Fibroblast of lung (primary cell): ENCODE data around the gene STK4. TPM values are rescaled to one million over a fixed set of nuclear protein-coding genes. Genes with fewer than 3 reads are reported as not detected.

Experiments used
- DNase-seq, 2 donors: peaks; one replicate each; pipeline versions ENCODE4 v3.0.0 to v3.0.0-alpha.2; 2010; ENCODE audit warnings: low read depth in 2 of 2
- H2AFZ ChIP-seq: 2 replicates; pipeline ENCODE4 v1.5.1; 2012; ENCODE audit warnings: low read length, control low read depth, inconsistent platforms
- H3K27ac ChIP-seq: 2 replicates; pipeline ENCODE4 v1.5.1; 2011; ENCODE audit warnings: low read length, control low read depth; ENCODE audit not compliant: insufficient read depth
- H3K27me3 ChIP-seq: 2 replicates; pipeline ENCODE4 v1.5.1; 2011; ENCODE audit warnings: mild to moderate bottlenecking, low read length; ENCODE audit not compliant: control insufficient read depth, insufficient read depth
- H3K36me3 ChIP-seq: 2 replicates; pipeline ENCODE4 v1.5.1; 2011; ENCODE audit warnings: low read length; ENCODE audit not compliant: control insufficient read depth, insufficient read depth
- H3K4me1 ChIP-seq: 2 replicates; pipeline ENCODE4 v1.5.1; 2011; ENCODE audit warnings: low read length; ENCODE audit not compliant: control insufficient read depth, insufficient read depth; ENCODE audit errors: extremely low read depth
- H3K4me2 ChIP-seq: 2 replicates; pipeline ENCODE4 v1.5.1; 2011; ENCODE audit warnings: low read length, control low read depth; ENCODE audit not compliant: insufficient read depth; ENCODE audit errors: extremely low read depth
- H3K4me3 ChIP-seq, 4 experiments: fragments of 200-600 bp in 1 of 4; sonication (generic) in 1 of 4; replicated peaks in 1 of 4; 2 replicates each; pipeline ENCODE4 v1.5.1; 2011 to 2016; ENCODE audit warnings: low read length in 4 of 4, low read depth in 3 of 4, mild to moderate bottlenecking in 3 of 4, control low read depth in 2 of 4, inconsistent platforms in 1 of 4, mixed read lengths in 1 of 4; ENCODE audit not compliant: insufficient read depth in 1 of 4; ENCODE audit errors: control extremely low read depth in 1 of 4
- H3K79me2 ChIP-seq: 2 replicates; pipeline ENCODE4 v1.5.1; 2012; ENCODE audit warnings: mild to moderate bottlenecking, low read length, inconsistent platforms; ENCODE audit not compliant: control insufficient read depth, insufficient read depth
- H3K9ac ChIP-seq: 2 replicates; pipeline ENCODE4 v1.5.1; 2011; ENCODE audit warnings: mild to moderate bottlenecking, low read length, control low read depth; ENCODE audit not compliant: insufficient read depth
- H3K9me3 ChIP-seq: 2 replicates; pipeline ENCODE4 v1.5.1; 2012; ENCODE audit warnings: low read depth, low read length; ENCODE audit not compliant: control insufficient read depth, insufficient read depth
- H4K20me1 ChIP-seq: 2 replicates; pipeline ENCODE4 v1.5.1; 2011; ENCODE audit warnings: low read length; ENCODE audit not compliant: control insufficient read depth, insufficient read depth; ENCODE audit errors: extremely low read depth
- CTCF ChIP-seq, 2 donors: IDR thresholded peaks in 1 of 2; conservative IDR thresholded peaks in 1 of 2; 1 replicate in 1 of 2; 2 replicates in 1 of 2; pipeline ENCODE4 v1.5.1; 2011 to 2012; ENCODE audit warnings: low read length in 2 of 2, control low read depth in 1 of 2, inconsistent platforms in 1 of 2, low read depth in 1 of 2, mild to moderate bottlenecking in 1 of 2
- EZH2 ChIP-seq: IDR thresholded peaks from 2 replicates; pipeline ENCODE4 v1.5.1; 2012; ENCODE audit warnings: low read length, control low read depth, mild to moderate bottlenecking; ENCODE audit errors: missing control alignments
- polyA plus RNA-seq, 2 donors: library from polyadenylated mRNA; depleted of rRNA in 1 of 2; stranded (reverse) in 1 of 2; unstranded in 1 of 2; fragments of >200 nt; gene quantifications; 2 replicates each; pipeline ENCODE4 v1.2.1, GENCODE V29; 2011 to 2012; ENCODE audit warnings: missing spikeins in 1 of 2
- total RNA-seq: library from RNA; depleted of rRNA; stranded (reverse); fragments of >200 nt; gene quantifications from 2 replicates; pipeline ENCODE4 v1.2.1, GENCODE V29; 2014

Gene STK4
- total and polyA plus RNA-seq, 2 donors (not counting 1 experiment from before 2014, with no cell fraction given): 19.0 to 31.7 TPM

- Histone ChIP-seq H3K4me1 (no peaks in the 10 kb centered on the region), H3K27ac (no peak overlapping the region), H3K4me2 (no peak overlapping the region), H2AFZ (no peak overlapping the region), H4K20me1 (no peaks in the 10 kb centered on the region), H3K4me3 (no peak overlapping the region), H3K27me3 (peaks cover 10% of the 10 kb centered on the region), H3K9me3 (no peaks in the 10 kb centered on the region), H3K79me2 (no peaks in the 10 kb centered on the region), H3K36me3 (no peaks in the 10 kb centered on the region), H3K9ac (no peak overlapping the region)
- no peak for DNase-seq
- TF ChIP-seq CTCF (conservative IDR thresholded peaks at IDR 0.05 in 1 of 2, IDR thresholded peaks at IDR 0.05 in 1 of 2; ENCODE audit: low read depth in 1 of 2, low read length in 2 of 2) (no peak), EZH2 (no peak)
Measured at GRCh38 chr20:45128099-45128498, 161.8 kb downstream of the STK4 start.

Other genes starting within 250 kb of the STK4 start
- gene KCNK15, start 220.6 kb upstream of the STK4 start, total RNA-seq: 1.8 and 4.1 TPM in 2 replicates
- gene KCNK15, start 220.6 kb upstream of the STK4 start, polyA plus RNA-seq: 0.03 and 2.2 TPM in 2 replicates
- gene RIMS4, start 156.0 kb upstream of the STK4 start, total RNA-seq: under 0.01 TPM in 2 replicates
- 0.03 TPM in 1 of 2 replicates, not detected in the other for gene RIMS4, start 156.0 kb upstream of the STK4 start, polyA plus RNA-seq
- 77.6 and 89.7 TPM in 2 replicates for gene YWHAB, start 80.8 kb upstream of the STK4 start, total RNA-seq
- 282 and 321 TPM in 2 replicates for gene YWHAB, start 80.8 kb upstream of the STK4 start, polyA plus RNA-seq
- 6.7 and 11.9 TPM in 2 replicates for gene PABPC1L, start 56.5 kb upstream of the STK4 start, total RNA-seq
- 11.6 and 17.8 TPM in 2 replicates for gene PABPC1L, start 56.5 kb upstream of the STK4 start, polyA plus RNA-seq
- 10.5 and 15.5 TPM in 2 replicates for gene TOMM34, start 6.1 kb upstream of the STK4 start, total RNA-seq
- 25.6 and 58.7 TPM in 2 replicates for gene TOMM34, start 6.1 kb upstream of the STK4 start, polyA plus RNA-seq
- 0.26 and 0.50 TPM in 2 replicates for gene KCNS1, start 134.6 kb downstream of the STK4 start, total RNA-seq
- 0.24 and 0.33 TPM in 2 replicates for gene KCNS1, start 134.6 kb downstream of the STK4 start, polyA plus RNA-seq
- not detected in 2 replicates for gene WFDC5, start 148.7 kb downstream of the STK4 start, total RNA-seq
- gene WFDC5, start 148.7 kb downstream of the STK4 start, polyA plus RNA-seq: not detected in 2 replicates
- not detected in 2 replicates for gene WFDC12, start 158.0 kb downstream of the STK4 start, total RNA-seq
- not detected in 2 replicates for gene WFDC12, start 158.0 kb downstream of the STK4 start, polyA plus RNA-seq
- not detected in 2 replicates for gene PI3, start 208.4 kb downstream of the STK4 start, total RNA-seq
- not detected in 2 replicates for gene PI3, start 208.4 kb downstream of the STK4 start, polyA plus RNA-seq
- gene SEMG1, start 240.5 kb downstream of the STK4 start, total RNA-seq: not detected in 2 replicates
- not detected in 2 replicates for gene SEMG1, start 240.5 kb downstream of the STK4 start, polyA plus RNA-seq